Measurements from ENCODE around the gene DCDC1. TPM values are rescaled to one million over a fixed set of nuclear protein-coding genes. Genes with fewer than 3 reads are reported as not detected.

The DCDC1 gene
- total RNA-seq, 1 donor from 2014 or later = 0.44 TPM

DNA sequence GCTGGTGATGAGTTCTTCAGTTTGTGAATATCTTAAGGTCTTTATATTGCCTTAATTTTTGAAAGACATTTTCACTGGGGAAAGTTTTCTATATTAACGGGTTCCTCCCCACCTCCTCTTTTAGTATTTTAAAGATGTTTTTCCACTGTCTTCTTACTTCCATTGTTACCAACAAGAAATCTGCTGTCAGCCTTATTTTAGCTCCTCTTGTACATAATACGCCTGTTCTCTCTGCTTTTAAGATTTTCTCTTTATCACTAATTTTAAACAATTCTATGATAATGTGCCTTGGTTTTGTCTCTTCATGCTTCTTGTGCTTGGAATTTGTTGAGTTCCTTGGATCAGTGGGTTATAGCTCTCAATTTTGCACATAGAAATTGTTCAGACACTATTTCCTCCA is 280.4 kb downstream of the DCDC1 start:
- no peak overlapping the region for H3K27ac Mint-ChIP-seq (ENCODE audit: unreplicated experiment)
- no peaks in the 10 kb centered on the region for H3K27me3 Mint-ChIP-seq (ENCODE audit: unreplicated experiment)
- no peaks in the 10 kb centered on the region for H3K4me1 Mint-ChIP-seq (ENCODE audit: unreplicated experiment)
- TF ChIP-seq CTCF (IDR thresholded peaks at IDR 0.05; ENCODE audit: unreplicated experiment) = no peak
- no peaks in the 10 kb centered on the region for H3K36me3 Mint-ChIP-seq (ENCODE audit: low read depth, unreplicated experiment)
- no peak for DNase-seq (ENCODE audit: low spot score)
- H3K9me3 Mint-ChIP-seq (ENCODE audit: unreplicated experiment) = no peaks in the 10 kb centered on the region
- H3K4me3 Mint-ChIP-seq (ENCODE audit: unreplicated experiment) = no peak overlapping the region

DNA sequence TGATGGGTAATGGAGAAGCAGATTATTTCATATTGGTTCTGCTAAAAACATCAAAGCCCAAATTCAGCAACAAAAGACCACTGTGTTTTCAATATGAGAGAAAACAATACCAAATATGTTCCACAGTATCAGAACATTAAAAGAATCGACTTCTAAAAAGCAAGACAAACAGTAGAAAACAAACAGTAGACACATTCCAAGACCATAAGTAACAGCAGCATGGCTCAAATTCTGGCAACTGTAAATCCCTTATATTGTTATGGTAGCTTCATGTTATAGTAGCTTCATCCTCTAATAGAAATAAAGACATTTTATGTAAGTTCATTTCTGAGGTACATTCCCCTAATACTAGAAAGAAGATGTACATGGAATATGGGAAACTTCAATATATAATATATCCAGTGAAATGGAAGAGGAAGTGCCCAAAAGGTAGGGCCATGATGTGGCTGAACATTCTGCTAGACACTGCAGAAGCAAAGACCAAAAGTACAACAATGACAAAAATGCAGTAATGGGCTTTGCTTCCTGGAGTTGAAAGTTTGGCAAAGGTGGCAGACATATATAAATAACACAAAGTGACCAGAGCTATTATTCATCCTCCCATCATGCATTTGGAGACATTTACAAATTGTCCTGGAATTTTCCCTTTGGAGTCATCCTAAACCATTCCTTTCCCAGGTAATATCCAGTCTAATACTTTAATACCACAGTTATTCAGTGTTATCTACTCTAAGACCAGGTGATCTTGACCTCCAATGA is 299.9 kb downstream of the DCDC1 start:
- no peak for DNase-seq (ENCODE audit: low spot score)
- no peak for TF ChIP-seq CTCF (IDR thresholded peaks at IDR 0.05; ENCODE audit: unreplicated experiment)
- H3K4me3 Mint-ChIP-seq (ENCODE audit: unreplicated experiment) = no peak overlapping the region
- peaks cover 1% of the 10 kb centered on the region for H3K27me3 Mint-ChIP-seq (ENCODE audit: unreplicated experiment)
- no peaks in the 10 kb centered on the region for H3K9me3 Mint-ChIP-seq (ENCODE audit: unreplicated experiment)
- H3K4me1 Mint-ChIP-seq (ENCODE audit: unreplicated experiment) = no peaks in the 10 kb centered on the region
- H3K27ac Mint-ChIP-seq (ENCODE audit: unreplicated experiment) = no peak overlapping the region
- H3K36me3 Mint-ChIP-seq (ENCODE audit: low read depth, unreplicated experiment) = no peaks in the 10 kb centered on the region

GRCh38 chr11:31060880-31061279 is 308.7 kb downstream of the DCDC1 start:
- no peaks in the 10 kb centered on the region for H3K9me3 Mint-ChIP-seq (ENCODE audit: unreplicated experiment)
- no peak overlapping the region for H3K27ac Mint-ChIP-seq (ENCODE audit: unreplicated experiment)
- H3K36me3 Mint-ChIP-seq (ENCODE audit: low read depth, unreplicated experiment) = no peaks in the 10 kb centered on the region
- no peak for TF ChIP-seq CTCF (IDR thresholded peaks at IDR 0.05; ENCODE audit: unreplicated experiment)
- no peak overlapping the region for H3K4me3 Mint-ChIP-seq (ENCODE audit: unreplicated experiment)
- DNase-seq (ENCODE audit: low spot score) = no peak
- H3K4me1 Mint-ChIP-seq (ENCODE audit: unreplicated experiment) = no peaks in the 10 kb centered on the region
- H3K27me3 Mint-ChIP-seq (ENCODE audit: unreplicated experiment) = peaks cover 2% of the 10 kb centered on the region

DNA sequence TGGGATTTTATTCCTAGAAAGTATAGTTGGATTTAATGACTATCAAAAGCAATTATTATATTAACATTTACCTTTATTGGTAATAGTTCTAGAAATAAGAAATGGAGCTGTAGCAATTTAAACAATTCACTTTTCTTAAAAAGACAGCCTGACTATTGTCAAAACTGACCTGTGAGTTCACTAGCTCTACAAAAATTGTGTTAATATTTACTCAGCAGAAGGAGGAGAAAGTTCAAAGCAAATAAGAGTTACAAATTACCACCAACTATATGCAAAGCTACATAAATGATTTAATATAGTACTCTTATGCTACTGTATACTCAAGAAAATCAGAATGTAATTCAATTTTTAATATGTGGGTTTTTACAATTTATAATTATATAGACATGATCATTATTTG is 310.0 kb downstream of the DCDC1 start:
- H3K4me1 Mint-ChIP-seq (ENCODE audit: unreplicated experiment) = no peaks in the 10 kb centered on the region
- no peak overlapping the region for H3K27ac Mint-ChIP-seq (ENCODE audit: unreplicated experiment)
- no peaks in the 10 kb centered on the region for H3K9me3 Mint-ChIP-seq (ENCODE audit: unreplicated experiment)
- TF ChIP-seq CTCF (IDR thresholded peaks at IDR 0.05; ENCODE audit: unreplicated experiment) = no peak
- H3K4me3 Mint-ChIP-seq (ENCODE audit: unreplicated experiment) = no peak overlapping the region
- H3K27me3 Mint-ChIP-seq (ENCODE audit: unreplicated experiment) = peaks cover 2% of the 10 kb centered on the region
- DNase-seq (ENCODE audit: low spot score) = no peak
- no peaks in the 10 kb centered on the region for H3K36me3 Mint-ChIP-seq (ENCODE audit: low read depth, unreplicated experiment)

- Mint-ChIP-seq H3K27me3 (ENCODE audit: unreplicated experiment) (no peaks in the 10 kb centered on the region), H3K9me3 (ENCODE audit: unreplicated experiment) (no peaks in the 10 kb centered on the region), H3K36me3 (ENCODE audit: low read depth, unreplicated experiment) (no peaks in the 10 kb centered on the region), H3K27ac (ENCODE audit: unreplicated experiment) (no peak overlapping the region), H3K4me1 (ENCODE audit: unreplicated experiment) (no peaks in the 10 kb centered on the region), H3K4me3 (ENCODE audit: unreplicated experiment) (no peak overlapping the region)
- no peak for DNase-seq (ENCODE audit: low spot score)
- no peak for TF ChIP-seq CTCF (IDR thresholded peaks at IDR 0.05; ENCODE audit: unreplicated experiment)
These were observed 319.3 kb downstream of the DCDC1 start for GRCh38 chr11:31050061-31050765.
